Measurements from ENCODE around the gene MGARP. TPM values are rescaled to one million over a fixed set of nuclear protein-coding genes. Genes with fewer than 3 reads are reported as not detected.
A peak's percentile ranks its signal among the peaks of the same experiment; 100 is the strongest.

The MGARP gene
- total and polyA plus RNA-seq, 2 of the 4 experiments (the other 2 are of a cell fraction): 34.7 to 35.0 TPM

DNA sequence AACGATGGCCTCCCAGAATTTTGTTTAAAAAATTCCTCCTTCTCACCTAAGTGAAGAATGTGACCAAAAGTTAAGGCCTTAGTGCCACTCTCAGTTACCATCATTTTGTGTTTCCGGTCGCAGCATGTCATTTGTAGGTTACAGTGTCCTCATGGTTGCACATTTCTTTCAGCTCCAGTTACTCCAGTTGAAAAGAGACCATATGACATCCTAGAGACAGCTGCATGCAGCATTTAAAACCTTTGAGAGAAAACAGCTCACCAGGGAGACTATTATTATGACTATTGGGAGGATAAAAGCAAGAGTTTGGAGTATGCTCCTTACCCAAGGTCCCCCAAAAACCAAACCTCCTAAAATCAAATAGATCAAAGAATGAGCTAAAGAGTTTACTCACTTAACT, 45.8 kb downstream of the MGARP start:
- Histone ChIP-seq H3K4me2 (ENCODE audit: low read depth, low read length) (no peak overlapping the region), H3K23ac (ENCODE audit: low read depth, low read length) (no peak overlapping the region), H3K56ac (ENCODE audit: extremely low read depth, insufficient read depth, low read length) (no peak overlapping the region), H3K36me3 (ENCODE audit: control insufficient read depth, insufficient read depth, low read length) (no peaks in the 10 kb centered on the region), H3K9me1 (ENCODE audit: insufficient read depth, low read length) (no peaks in the 10 kb centered on the region), H3K79me1 (ENCODE audit: low read depth in 1 of 2, low read length in 2 of 2) (no peaks in the 10 kb centered on the region), H4K20me1 (ENCODE audit: insufficient read depth, low read length) (no peaks in the 10 kb centered on the region), H2AFZ (replicated peaks; ENCODE audit: low read length, poor library complexity) (no peak overlapping the region), H3K4me3 (ENCODE audit: insufficient read depth, low read depth, low read length) (no peak overlapping the region), H3K9me3 (ENCODE audit: control insufficient read depth, insufficient read depth, low read length) (0 out of 2 replicates have a peak, but pooled peaks cover under 1% of the 10 kb centered on the region), H3K4me1 (ENCODE audit: control insufficient read depth, insufficient read depth, low read length) (no peaks in the 10 kb centered on the region), H2AK9ac (replicated peaks; ENCODE audit: low read depth, low read length, poor library complexity) (no peak overlapping the region), H3K9ac (ENCODE audit: low read depth, low read length) (no peak overlapping the region), H3K27ac (ENCODE audit: insufficient read depth, low read length) (no peak overlapping the region), H2BK120ac (ENCODE audit: low read depth, low read length) (no peak overlapping the region), H4K8ac (ENCODE audit: low read depth in 2 of 2, low read length in 2 of 2) (no peak overlapping the region), H2AK5ac (ENCODE audit: low read depth, low read length) (no peak overlapping the region), H4K91ac (ENCODE audit: insufficient read depth, low read depth, low read length) (no peak overlapping the region), H2BK15ac (ENCODE audit: low read depth, low read length) (no peak overlapping the region), H3K27me3 (ENCODE audit: control insufficient read depth, insufficient read depth, low read length) (no peaks in the 10 kb centered on the region), H3K14ac (replicated peaks; ENCODE audit: low read depth, low read length) (no peak overlapping the region), H2BK5ac (ENCODE audit: low read depth, low read length, poor library complexity, severe bottlenecking) (no peak overlapping the region), H3K18ac (ENCODE audit: low read depth, low read length) (no peak overlapping the region), H2BK20ac (ENCODE audit: low read depth, low read length) (no peak overlapping the region), H4K5ac (ENCODE audit: low read depth, low read length) (peak overlapping the region; percentile 48; the same call in 1 of the 2 replicates), H3K4ac (ENCODE audit: low read depth, low read length) (no peak overlapping the region)
- ChIA-PET CTCF (no interaction called here), POLR2A (ENCODE audit: unreplicated experiment) (no interaction called here)
- dilution Hi-C loops (cut with HindIII; ENCODE audit: low sequenced_read_pairs, unreplicated experiment) (no loop called here), in situ Hi-C loops (cut with MboI; ENCODE audit: low sequenced_read_pairs) (loop anchor here (5.0 kb wide), 1 partner anchor 63 kb away; no protein-coding TSS in a partner anchor), intact Hi-C loops (cut with micrococcal nuclease) (no loop called here)
- BruUV-seq (replicated peaks): no TSS peak
- WGBS, 2 experiments (ENCODE audit: extremely low coverage in 2 of 2, insufficient read length in 1 of 2): no CpG with 5 or more reads among the region's 3 CpGs
- DNase-seq (no peak), ATAC-seq (ENCODE audit: low read depth) (no peak)
- TF ChIP-seq FOS (IDR thresholded peaks at IDR 0.05; ENCODE audit: low read depth, low read length) (no peak), CEBPB (IDR thresholded peaks at IDR 0.05; ENCODE audit: low read depth, low read length) (no peak), RFX5 (IDR thresholded peaks at IDR 0.05; ENCODE audit: low read depth, low read length) (no peak), MXI1 (IDR thresholded peaks at IDR 0.05; ENCODE audit: borderline replicate concordance, low read depth, low read length) (no peak), NFE2L2 (IDR thresholded peaks at IDR 0.05; ENCODE audit: low read depth, low read length) (no peak), CHD1 (IDR thresholded peaks at IDR 0.05; ENCODE audit: low read depth, low read length) (no peak), RCOR1 (IDR thresholded peaks at IDR 0.05; ENCODE audit: insufficient replicate concordance, low read length) (no peak), SMC3 (IDR thresholded peaks at IDR 0.05; ENCODE audit: low read depth, low read length) (no peak), BHLHE40 (IDR thresholded peaks at IDR 0.05; ENCODE audit: low read depth, low read length) (no peak), RAD21 (IDR thresholded peaks at IDR 0.05; ENCODE audit: low read length) (no peak), POLR2A (IDR thresholded peaks at IDR 0.05; ENCODE audit: low read depth, low read length) (no peak), MAFK (IDR thresholded peaks at IDR 0.05; ENCODE audit: low read depth, low read length) (no peak), MAZ (IDR thresholded peaks at IDR 0.05; ENCODE audit: borderline replicate concordance, low read depth, low read length) (no peak)
- TF ChIP-seq, protein P1, sequence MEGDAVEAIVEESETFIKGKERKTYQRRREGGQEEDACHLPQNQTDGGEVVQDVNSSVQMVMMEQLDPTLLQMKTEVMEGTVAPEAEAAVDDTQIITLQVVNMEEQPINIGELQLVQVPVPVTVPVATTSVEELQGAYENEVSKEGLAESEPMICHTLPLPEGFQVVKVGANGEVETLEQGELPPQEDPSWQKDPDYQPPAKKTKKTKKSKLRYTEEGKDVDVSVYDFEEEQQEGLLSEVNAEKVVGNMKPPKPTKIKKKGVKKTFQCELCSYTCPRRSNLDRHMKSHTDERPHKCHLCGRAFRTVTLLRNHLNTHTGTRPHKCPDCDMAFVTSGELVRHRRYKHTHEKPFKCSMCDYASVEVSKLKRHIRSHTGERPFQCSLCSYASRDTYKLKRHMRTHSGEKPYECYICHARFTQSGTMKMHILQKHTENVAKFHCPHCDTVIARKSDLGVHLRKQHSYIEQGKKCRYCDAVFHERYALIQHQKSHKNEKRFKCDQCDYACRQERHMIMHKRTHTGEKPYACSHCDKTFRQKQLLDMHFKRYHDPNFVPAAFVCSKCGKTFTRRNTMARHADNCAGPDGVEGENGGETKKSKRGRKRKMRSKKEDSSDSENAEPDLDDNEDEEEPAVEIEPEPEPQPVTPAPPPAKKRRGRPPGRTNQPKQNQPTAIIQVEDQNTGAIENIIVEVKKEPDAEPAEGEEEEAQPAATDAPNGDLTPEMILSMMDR (conservative IDR thresholded peaks at IDR 0.05; ENCODE audit: low read depth, low read length): no peak
- TF ChIP-seq, protein P2, sequence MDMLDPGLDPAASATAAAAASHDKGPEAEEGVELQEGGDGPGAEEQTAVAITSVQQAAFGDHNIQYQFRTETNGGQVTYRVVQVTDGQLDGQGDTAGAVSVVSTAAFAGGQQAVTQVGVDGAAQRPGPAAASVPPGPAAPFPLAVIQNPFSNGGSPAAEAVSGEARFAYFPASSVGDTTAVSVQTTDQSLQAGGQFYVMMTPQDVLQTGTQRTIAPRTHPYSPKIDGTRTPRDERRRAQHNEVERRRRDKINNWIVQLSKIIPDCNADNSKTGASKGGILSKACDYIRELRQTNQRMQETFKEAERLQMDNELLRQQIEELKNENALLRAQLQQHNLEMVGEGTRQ (IDR thresholded peaks at IDR 0.05; ENCODE audit: low read depth, low read length): no peak
- TF ChIP-seq, protein P3, sequence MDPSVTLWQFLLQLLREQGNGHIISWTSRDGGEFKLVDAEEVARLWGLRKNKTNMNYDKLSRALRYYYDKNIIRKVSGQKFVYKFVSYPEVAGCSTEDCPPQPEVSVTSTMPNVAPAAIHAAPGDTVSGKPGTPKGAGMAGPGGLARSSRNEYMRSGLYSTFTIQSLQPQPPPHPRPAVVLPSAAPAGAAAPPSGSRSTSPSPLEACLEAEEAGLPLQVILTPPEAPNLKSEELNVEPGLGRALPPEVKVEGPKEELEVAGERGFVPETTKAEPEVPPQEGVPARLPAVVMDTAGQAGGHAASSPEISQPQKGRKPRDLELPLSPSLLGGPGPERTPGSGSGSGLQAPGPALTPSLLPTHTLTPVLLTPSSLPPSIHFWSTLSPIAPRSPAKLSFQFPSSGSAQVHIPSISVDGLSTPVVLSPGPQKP (IDR thresholded peaks at IDR 0.05; ENCODE audit: borderline replicate concordance, low read depth, low read length): no peak

Data from IMR-90 (cell line).